IPS-18c (cell line): Measurements from ENCODE around the gene CSNK1G2.

Experiments
- H3K4me3 ChIP-seq: 2 replicates; pipeline ENCODE4 v1.7.0; 2013; ENCODE audit warnings: low read depth, mild to moderate bottlenecking, low read length, moderate library complexity; ENCODE audit not compliant: insufficient read depth
- H3K9me3 ChIP-seq: one replicate; pipeline ENCODE4 v1.6.1; 2013; ENCODE audit warnings: mild to moderate bottlenecking, low read length, moderate library complexity; ENCODE audit not compliant: control insufficient read depth, insufficient read depth

Gene CSNK1G2

GRCh38 chr19:1941146-1942077 is at the start of gene CSNK1G2:
CSNK1G2 (plus strand) TSS chr19:1941172; CDS start chr19:1969773, 28,601 bp downstream.
- peaks cover 2% of the 10 kb centered on the region for H3K9me3 ChIP-seq
- H3K4me3 ChIP-seq, result peak within 1 kb of the TSS; percentile 88

GRCh38 chr19:1893791-1894190 is 47.2 kb upstream of the CSNK1G2 start:
- H3K4me3 ChIP-seq, result no peak overlapping the region
- no peaks in the 10 kb centered on the region for H3K9me3 ChIP-seq

- H3K9me3 ChIP-seq, result no peaks in the 10 kb centered on the region
- no peak overlapping the region for H3K4me3 ChIP-seq
Observed at GRCh38 chr19:1896508-1896907, 44.5 kb upstream of the CSNK1G2 start.

- H3K9me3 ChIP-seq, result no peaks in the 10 kb centered on the region
Observed at GRCh38 chr19:1901940-1902404, 39.0 kb upstream of the CSNK1G2 start.

GRCh38 chr19:1902923-1903322 is 38.0 kb upstream of the CSNK1G2 start:
- H3K9me3 ChIP-seq, result no peaks in the 10 kb centered on the region

More at GRCh38 chr19:1901940-1902404, 39.0 kb upstream of the CSNK1G2 start:
- H3K4me3 ChIP-seq, result no peak overlapping the region

GRCh38 chr19:1904860-1905109 is 36.2 kb upstream of the CSNK1G2 start:
- H3K4me3 ChIP-seq, result peak overlapping the region; percentile 31; the same call in 1 of the 2 replicates
- no peaks in the 10 kb centered on the region for H3K9me3 ChIP-seq

More at GRCh38 chr19:1902923-1903322, 38.0 kb upstream of the CSNK1G2 start:
- H3K4me3 ChIP-seq, result no peak overlapping the region

GRCh38 chr19:1905110-1905862 is 35.7 kb upstream of the CSNK1G2 start, which contains the start of the genes ADAT3 and SCAMP4:
ADAT3 (plus strand) TSS chr19:1905399; CDS start chr19:1912048, 6,649 bp downstream.
SCAMP4 (plus strand) TSS chr19:1905399; CDS start chr19:1915020, 9,621 bp downstream.
- no peaks in the 10 kb centered on the region for H3K9me3 ChIP-seq
- H3K4me3 ChIP-seq, result peak within 1 kb of the TSS; percentile 74

GRCh38 chr19:1905863-1906375 is 35.1 kb upstream of the CSNK1G2 start:
- Histone ChIP-seq H3K4me3 (peak overlapping the region; percentile 74), H3K9me3 (no peaks in the 10 kb centered on the region)

GRCh38 chr19:1906985-1907562 is 33.9 kb upstream of the CSNK1G2 start:
- Histone ChIP-seq H3K9me3 (no peaks in the 10 kb centered on the region), H3K4me3 (no peak overlapping the region)

GRCh38 chr19:1907563-1908363 is 33.2 kb upstream of the CSNK1G2 start:
- Histone ChIP-seq H3K4me3 (no peak overlapping the region), H3K9me3 (no peaks in the 10 kb centered on the region)

- H3K4me3 ChIP-seq, result no peak overlapping the region
- no peaks in the 10 kb centered on the region for H3K9me3 ChIP-seq
Observed at GRCh38 chr19:1908364-1908678, 32.7 kb upstream of the CSNK1G2 start.

- Histone ChIP-seq H3K9me3 (no peaks in the 10 kb centered on the region), H3K4me3 (no peak overlapping the region)
Observed at GRCh38 chr19:1909761-1910080, 31.3 kb upstream of the CSNK1G2 start.

GRCh38 chr19:1910177-1910576 is 30.8 kb upstream of the CSNK1G2 start:
- Histone ChIP-seq H3K9me3 (no peaks in the 10 kb centered on the region), H3K4me3 (no peak overlapping the region)

GRCh38 chr19:1911098-1911497 is 29.9 kb upstream of the CSNK1G2 start:
- Histone ChIP-seq H3K9me3 (no peaks in the 10 kb centered on the region), H3K4me3 (no peak overlapping the region)

- H3K9me3 ChIP-seq, result no peaks in the 10 kb centered on the region
- no peak overlapping the region for H3K4me3 ChIP-seq
Observed at GRCh38 chr19:1911995-1912394, 29.0 kb upstream of the CSNK1G2 start.

GRCh38 chr19:1912760-1913505 is 28.0 kb upstream of the CSNK1G2 start:
- no peaks in the 10 kb centered on the region for H3K9me3 ChIP-seq
- no peak overlapping the region for H3K4me3 ChIP-seq
